H1 (cell line): Measurements from ENCODE around the gene ATG5. TPM values are rescaled to one million over a fixed set of nuclear protein-coding genes. Genes with fewer than 3 reads are reported as not detected.

Source experiments
- CTCF ChIA-PET: fragments of 300-600 bp; sonication (Branson Sonifier 250); formaldehyde crosslinking; loops from one replicate; lab custom pipeline; 2021; ENCODE audit not compliant: partially characterized antibody; lab: Charles Lee
- POLR2A ChIA-PET: fragments of 300-600 bp; sonication (Branson Sonifier 250); formaldehyde crosslinking; loops from one replicate; lab custom pipeline; 2021; ENCODE audit warnings: inconsistent platforms; ENCODE audit not compliant: partially characterized antibody; lab: Charles Lee
- DNase-seq, 2 experiments: peaks; one replicate each; pipeline versions ENCODE4 v3.0.0 to v3.0.0-alpha.2; 2010 to 2022; ENCODE audit warnings: low spot score in 2 of 2, low read depth in 1 of 2, mixed read lengths in 1 of 2
- FAIRE-seq: peaks from 2 replicates; lab custom pipeline; 2011; peaks lifted over from hg19 to GRCh38; lab: Jason Lieb, UNC
- H2AFZ ChIP-seq: 2 replicates; pipeline ENCODE4 v1.8.1; 2012; ENCODE audit warnings: low read length, inconsistent platforms
- H2AK5ac ChIP-seq: 2 replicates; pipeline ENCODE4 v1.6.1; 2013; ENCODE audit warnings: low read depth, low read length
- H2BK120ac ChIP-seq: replicated peaks from 2 replicates; pipeline ENCODE3; 2013; ENCODE audit warnings: low read depth, low read length, inconsistent platforms
- H2BK12ac ChIP-seq: 2 replicates; pipeline ENCODE4 v1.6.1; 2013; ENCODE audit warnings: low read depth, low read length
- H2BK15ac ChIP-seq: 2 replicates; pipeline ENCODE4 v1.6.1; 2013; ENCODE audit warnings: low read length
- H2BK20ac ChIP-seq: 2 replicates; pipeline ENCODE4 v1.6.1; 2013; ENCODE audit warnings: low read length
- H2BK5ac ChIP-seq: 2 replicates; pipeline ENCODE4 v1.6.1; 2013; ENCODE audit warnings: low read depth, low read length
- H3K14ac ChIP-seq: 2 replicates; pipeline ENCODE4 v1.6.1; 2013; ENCODE audit warnings: inconsistent platforms; ENCODE audit not compliant: insufficient read length
- H3K18ac ChIP-seq: 2 replicates; pipeline ENCODE4 v1.6.1; 2013; ENCODE audit warnings: low read length; ENCODE audit errors: extremely low read depth
- H3K23ac ChIP-seq: 2 replicates; pipeline ENCODE4 v1.6.1; 2013; ENCODE audit warnings: inconsistent platforms; ENCODE audit not compliant: insufficient read length
- H3K23me2 ChIP-seq: 2 replicates; pipeline ENCODE4 v1.6.1; 2013; ENCODE audit warnings: low read depth, low read length
- H3K27ac ChIP-seq: 2 replicates; pipeline ENCODE4 v1.6.1; 2011; ENCODE audit warnings: low read depth, low read length, inconsistent platforms
- H3K27me3 ChIP-seq, 4 experiments: replicated peaks in 1 of 4; 1 replicate in 1 of 4; 2 replicates in 3 of 4; pipeline versions ENCODE4 v1.6.1 to v1.8.1; 2011 to 2013; ENCODE audit warnings: low read length in 3 of 4, mild to moderate bottlenecking in 3 of 4, inconsistent platforms in 2 of 4, mixed read lengths in 2 of 4, moderate library complexity in 1 of 4; ENCODE audit not compliant: control insufficient read depth in 3 of 4, insufficient read depth in 3 of 4; ENCODE audit errors: extremely low read depth in 1 of 4
- H3K36me3 ChIP-seq, 4 experiments: 2 replicates each; pipeline versions ENCODE4 v1.6.1 to v1.8.1; 2011 to 2013; ENCODE audit warnings: mild to moderate bottlenecking in 4 of 4, low read length in 3 of 4, moderate library complexity in 2 of 4, control low read depth in 1 of 4, inconsistent platforms in 1 of 4; ENCODE audit not compliant: insufficient read depth in 4 of 4, control insufficient read depth in 2 of 4
- H3K4ac ChIP-seq: replicated peaks from 2 replicates; pipeline ENCODE3; 2013; ENCODE audit warnings: low read length, low read depth, mixed read lengths, inconsistent platforms; ENCODE audit not compliant: insufficient read length
- H3K4me1 ChIP-seq, 4 experiments: replicated peaks in 1 of 4; 1 replicate in 1 of 4; 2 replicates in 3 of 4; pipeline versions ENCODE4 v1.6.1 to v1.8.1; 2011 to 2013; ENCODE audit warnings: low read length in 3 of 4, inconsistent platforms in 2 of 4, mixed read lengths in 1 of 4; ENCODE audit not compliant: insufficient read depth in 4 of 4, control insufficient read depth in 3 of 4
- H3K4me2 ChIP-seq, 2 experiments: 2 replicates each; pipeline versions ENCODE4 v1.6.1 to v1.8.1; 2011 to 2013; ENCODE audit warnings: low read depth in 2 of 2, low read length in 2 of 2, control low read depth in 1 of 2, inconsistent platforms in 1 of 2, mild to moderate bottlenecking in 1 of 2; ENCODE audit not compliant: insufficient read depth in 1 of 2
- H3K4me3 ChIP-seq, 4 experiments: fragments of 200-600, 300-600 bp in 1 of 4; sonication (generic), shearing (Covaris generic), sonication (Bioruptor Twin) in 1 of 4; 2 replicates each; pipeline versions ENCODE4 v1.5.1 to v1.8.1; 2011 to 2016; ENCODE audit warnings: low read length in 4 of 4, low read depth in 3 of 4, control low read depth in 2 of 4, inconsistent platforms in 2 of 4, mild to moderate bottlenecking in 2 of 4, mixed read lengths in 1 of 4, moderate library complexity in 1 of 4; ENCODE audit not compliant: insufficient read depth in 2 of 4; ENCODE audit errors: extremely low read depth in 1 of 4
- H3K56ac ChIP-seq: replicated peaks from 2 replicates; pipeline ENCODE3; 2013; ENCODE audit warnings: low read depth, mild to moderate bottlenecking, mixed read lengths, low read length, inconsistent platforms; ENCODE audit not compliant: insufficient read length
- H3K79me1 ChIP-seq: 2 replicates; pipeline ENCODE4 v1.6.1; 2013; ENCODE audit warnings: low read depth, low read length, control low read depth
- H3K79me2 ChIP-seq, 2 experiments: 2 replicates each; pipeline versions ENCODE4 v1.6.1 to v1.8.1; 2012 to 2013; ENCODE audit warnings: low read length in 2 of 2, mild to moderate bottlenecking in 2 of 2, inconsistent platforms in 1 of 2; ENCODE audit not compliant: insufficient read depth in 2 of 2, control insufficient read depth in 1 of 2
- H3K9ac ChIP-seq, 4 experiments: replicated peaks in 1 of 4; 1 replicate in 1 of 4; 2 replicates in 3 of 4; pipeline versions ENCODE4 v1.6.1 to v1.8.1; 2011 to 2013; ENCODE audit warnings: low read depth in 3 of 4, low read length in 3 of 4, control low read depth in 2 of 4, mild to moderate bottlenecking in 2 of 4, moderate library complexity in 2 of 4, inconsistent platforms in 1 of 4; ENCODE audit errors: extremely low read depth in 1 of 4
- H3K9me3 ChIP-seq, 2 experiments: 2 replicates each; pipeline versions ENCODE4 v1.6.1 to v1.8.1; 2012 to 2013; ENCODE audit warnings: mild to moderate bottlenecking in 2 of 2, moderate library complexity in 2 of 2, control low read depth in 1 of 2, inconsistent platforms in 1 of 2, low read depth in 1 of 2, low read length in 1 of 2, mixed read lengths in 1 of 2; ENCODE audit not compliant: insufficient read depth in 2 of 2
- H4K20me1 ChIP-seq, 2 experiments: replicated peaks in 1 of 2; 2 replicates each; pipeline versions ENCODE3 to v1.8.1; 2011 to 2013; ENCODE audit warnings: inconsistent platforms in 2 of 2, low read length in 2 of 2, mild to moderate bottlenecking in 1 of 2; ENCODE audit not compliant: insufficient read depth in 2 of 2, control insufficient read depth in 1 of 2
- H4K5ac ChIP-seq: 2 replicates; pipeline ENCODE4 v1.6.1; 2013; ENCODE audit warnings: low read length, low read depth, mixed read lengths, inconsistent platforms; ENCODE audit not compliant: insufficient read length
- H4K8ac ChIP-seq: 2 replicates; pipeline ENCODE4 v1.8.0; 2013; ENCODE audit warnings: mild to moderate bottlenecking, moderate library complexity, low read length, inconsistent platforms; ENCODE audit not compliant: insufficient read depth; ENCODE audit errors: extremely low read depth
- H4K91ac ChIP-seq: replicated peaks from 2 replicates; pipeline ENCODE3; 2013; ENCODE audit warnings: low read length, mixed read lengths, inconsistent platforms; ENCODE audit not compliant: insufficient read length
- WGBS, 2 experiments: shearing (Covaris generic) in 1 of 2; methylation state at CpG; one replicate each; pipeline versions ENCODE4 v1.1.6 to v1.1.7; 2013 to 2015; ENCODE audit warnings: low lambda C conversion rate in 2 of 2, mixed read lengths in 2 of 2, inconsistent platforms in 1 of 2, low coverage in 1 of 2, missing lambda C conversion rate in 1 of 2; ENCODE audit not compliant: insufficient replicate concordance in 2 of 2, insufficient coverage in 1 of 2, insufficient read length in 1 of 2; ENCODE audit errors: extremely low coverage in 1 of 2, missing lambda C conversion rate in 1 of 2; 5-methylcytosine and 5-hydroxymethylcytosine counted together
- polyA plus RNA-seq, 7 experiments: library from polyadenylated mRNA; depleted of rRNA in 3 of 7; stranded (reverse) in 5 of 7; unstranded in 2 of 7; fragments of >200 nt in 5 of 7; fragments of 200-250 nt in 2 of 7; gene quantifications; 1 replicate in 5 of 7; 2 replicates in 1 of 7; 4 replicates in 1 of 7; pipeline versions ENCODE4 v1.2.1 to v1.2.3, GENCODE V29; 2011 to 2013; ENCODE audit warnings: missing spikeins in 2 of 7, mixed read lengths in 2 of 7
- total RNA-seq: library from RNA; stranded (reverse); fragmentation: NEBNext Ultra II Directional; extraction: Animal tissue kit (Norgen Biotek cat#: 25700); gene quantifications from 2 replicates; pipeline ENCODE4 v1.2.1, GENCODE V29; 2021

The ATG5 gene
- total and polyA plus RNA-seq, 2 of the 8 experiments (the other 6 are each of a cell fraction or from before 2014, with no cell fraction given), result 18.2 to 39.0 TPM

- no peak for FAIRE-seq
- no peaks in the 10 kb centered on the region for H3K79me2 ChIP-seq
- H2BK5ac ChIP-seq, result no peak overlapping the region
- no peak overlapping the region for H2AK5ac ChIP-seq
- H4K5ac ChIP-seq, result no peak overlapping the region
- H3K27ac ChIP-seq, result no peak overlapping the region
- H2BK12ac ChIP-seq, result no peak overlapping the region
- H3K9ac ChIP-seq, result no peak overlapping the region
- ChIA-PET CTCF (interaction anchor here (1.0 to 1.6 kb wide), 2 partner anchors 29 to 41 kb away, joined by 3 to 6 read pairs; no protein-coding TSS in a partner anchor), POLR2A (no interaction called here)
- H3K4ac ChIP-seq, result no peak overlapping the region
- H3K56ac ChIP-seq, result no peak overlapping the region
- H3K18ac ChIP-seq, result no peak overlapping the region
- H2BK120ac ChIP-seq, result no peak overlapping the region
- H4K91ac ChIP-seq, result no peak overlapping the region
- no peak overlapping the region for H4K8ac ChIP-seq
- H3K4me3 ChIP-seq, result no peak overlapping the region
- no peak overlapping the region for H3K4me2 ChIP-seq
- no peak overlapping the region for H2AFZ ChIP-seq
- no peak overlapping the region for H3K23ac ChIP-seq
- no peaks in the 10 kb centered on the region for H3K27me3 ChIP-seq
- no peak overlapping the region for H3K14ac ChIP-seq
- H3K36me3 ChIP-seq, result no peaks in the 10 kb centered on the region
- no peaks in the 10 kb centered on the region for H3K9me3 ChIP-seq
- 86% methylated on average over 1 of the region's 2 CpGs; no CpG with 5 or more reads in 1 of the 2 experiments for WGBS, 2 experiments
- H3K4me1 ChIP-seq, result peaks cover 0 to 8% (median 7%) of the 10 kb centered on the region in 4 experiments; a peak in 4 of 7 replicates
- H3K79me1 ChIP-seq, result no peaks in the 10 kb centered on the region
- no peaks in the 10 kb centered on the region for H4K20me1 ChIP-seq
- H3K23me2 ChIP-seq, result peaks cover 3% of the 10 kb centered on the region; the same call in 1 of the 2 replicates
- no peak overlapping the region for H2BK15ac ChIP-seq
- H2BK20ac ChIP-seq, result no peak overlapping the region
- no peak for DNase-seq
Measured at GRCh38 chr6:106147476-106147875, 178.1 kb downstream of the ATG5 start.
